Measurements from ENCODE around the gene PPIP5K1.

GRCh38 chr15:43511012-43511885, 78.8 kb downstream of the PPIP5K1 start:
- peak in 1 of 7 experiments; percentile 11 for TF ChIP-seq CTCF (IDR thresholded peaks at IDR 0.05)
- no peak for TF ChIP-seq POLR2AphosphoS5 (IDR thresholded peaks at IDR 0.05)
- TF ChIP-seq POLR2A (IDR thresholded peaks at IDR 0.05), result no peak
- no peak for TF ChIP-seq EP300 (IDR thresholded peaks at IDR 0.05)
